Renal cortex interstitium (tissue), 11 donors: ENCODE measurements around the gene TCF3. TPM values are rescaled to one million over a fixed set of nuclear protein-coding genes. Genes with fewer than 3 reads are reported as not detected.
A peak's percentile ranks its signal among the peaks of the same experiment; 100 is the strongest.

Experiments used
- DNase-seq, 11 donors: peaks; one replicate each; pipeline ENCODE4 v3.0.0-alpha.2; 2013; ENCODE audit warnings: low read depth in 9 of 11, low spot score in 4 of 11; ENCODE audit errors: extremely low read depth in 1 of 11
- polyA plus RNA-seq, 3 donors: library from polyadenylated mRNA; unstranded; fragments of 120-200 nt; gene quantifications; one replicate each; pipeline ENCODE4 v1.2.1, GENCODE V29; 2013; ENCODE audit not compliant: insufficient read length in 3 of 3

TCF3 gene
- polyA plus RNA-seq, 3 donors, result 90.7 to 131 (median 105) TPM

DNA sequence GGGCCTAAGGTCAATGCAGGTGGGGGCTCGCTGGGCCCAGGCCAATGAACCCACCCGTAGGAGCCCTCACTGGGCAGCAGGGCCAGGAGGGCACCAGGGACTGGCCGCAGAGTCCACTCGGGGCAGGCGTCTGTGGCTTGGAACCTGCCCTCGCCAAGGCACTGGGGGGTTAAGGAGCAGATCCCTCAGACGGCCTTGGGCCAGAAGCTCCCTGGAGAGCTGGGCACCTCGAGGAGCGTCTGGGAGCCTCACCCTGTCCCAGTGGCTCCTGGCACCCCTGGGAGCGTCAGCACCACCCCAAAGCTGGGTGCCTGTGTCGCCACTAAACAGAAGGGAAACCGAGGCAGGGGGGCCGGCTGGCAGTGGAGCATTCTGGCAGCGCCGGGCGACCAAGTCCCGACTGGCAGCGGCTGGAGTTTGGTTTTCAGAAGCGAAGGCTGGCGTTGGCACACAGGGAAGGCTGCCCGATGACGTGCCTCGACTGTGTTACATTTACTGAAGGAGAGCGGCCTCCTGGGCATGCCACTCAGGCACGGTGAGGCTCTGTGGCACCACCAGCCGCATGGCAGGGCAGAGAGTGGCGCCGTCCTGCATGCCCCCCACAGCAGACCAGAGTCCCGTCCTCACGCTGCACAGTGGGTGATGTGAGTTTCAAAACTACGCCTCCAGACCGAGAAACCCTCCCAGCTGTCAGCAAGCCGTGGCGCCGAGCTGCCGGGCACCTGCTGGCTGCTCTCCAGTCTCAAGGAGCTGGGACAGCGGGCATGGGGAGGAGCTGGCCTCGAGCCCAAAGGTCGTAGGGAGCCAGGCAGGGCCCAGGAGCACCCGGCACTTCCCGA, 75.1 kb downstream of the TCF3 start:
- no peak for DNase-seq

DNA sequence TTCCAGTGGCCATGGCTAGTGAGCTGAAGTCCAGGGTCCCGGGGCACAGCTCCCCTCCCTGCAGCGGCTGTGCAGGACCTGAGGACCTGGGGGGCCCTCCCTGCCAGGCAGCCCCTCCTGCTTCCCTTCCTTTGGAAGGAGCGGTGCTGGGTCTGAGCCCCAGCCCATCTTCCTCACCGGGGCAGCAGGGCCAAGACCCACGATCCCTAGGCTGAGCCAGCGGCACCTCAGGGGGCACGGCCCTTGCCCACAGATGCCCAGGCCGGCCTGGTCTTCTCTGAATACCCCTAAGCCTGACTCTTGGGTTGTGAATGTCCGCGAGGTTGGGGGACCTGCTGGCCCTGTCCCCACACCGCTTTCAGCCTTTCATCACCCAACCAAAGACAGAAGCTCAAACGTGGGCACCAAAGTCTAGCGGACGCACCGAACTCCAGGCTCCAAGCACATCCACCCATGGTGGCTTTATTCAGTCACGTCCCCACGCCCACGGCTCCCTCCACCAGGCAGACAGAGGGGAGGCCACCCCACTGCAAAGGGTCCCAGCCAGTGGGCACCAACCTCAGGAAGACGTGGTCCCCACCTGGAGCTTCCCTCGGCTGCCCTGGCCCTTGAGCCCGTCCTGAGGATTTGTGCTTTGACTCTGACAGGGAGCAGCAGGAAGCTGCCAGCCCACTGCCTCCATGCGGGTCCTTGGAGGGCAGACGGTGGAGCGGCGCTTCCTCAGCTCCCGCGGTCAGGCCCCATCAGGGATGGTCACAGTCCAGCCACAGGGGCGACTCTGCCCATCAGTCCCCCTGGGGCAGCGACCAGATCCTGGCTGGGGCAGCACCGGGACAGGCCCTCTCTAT, 75.9 kb downstream of the TCF3 start:
- DNase-seq, result no peak

DNA sequence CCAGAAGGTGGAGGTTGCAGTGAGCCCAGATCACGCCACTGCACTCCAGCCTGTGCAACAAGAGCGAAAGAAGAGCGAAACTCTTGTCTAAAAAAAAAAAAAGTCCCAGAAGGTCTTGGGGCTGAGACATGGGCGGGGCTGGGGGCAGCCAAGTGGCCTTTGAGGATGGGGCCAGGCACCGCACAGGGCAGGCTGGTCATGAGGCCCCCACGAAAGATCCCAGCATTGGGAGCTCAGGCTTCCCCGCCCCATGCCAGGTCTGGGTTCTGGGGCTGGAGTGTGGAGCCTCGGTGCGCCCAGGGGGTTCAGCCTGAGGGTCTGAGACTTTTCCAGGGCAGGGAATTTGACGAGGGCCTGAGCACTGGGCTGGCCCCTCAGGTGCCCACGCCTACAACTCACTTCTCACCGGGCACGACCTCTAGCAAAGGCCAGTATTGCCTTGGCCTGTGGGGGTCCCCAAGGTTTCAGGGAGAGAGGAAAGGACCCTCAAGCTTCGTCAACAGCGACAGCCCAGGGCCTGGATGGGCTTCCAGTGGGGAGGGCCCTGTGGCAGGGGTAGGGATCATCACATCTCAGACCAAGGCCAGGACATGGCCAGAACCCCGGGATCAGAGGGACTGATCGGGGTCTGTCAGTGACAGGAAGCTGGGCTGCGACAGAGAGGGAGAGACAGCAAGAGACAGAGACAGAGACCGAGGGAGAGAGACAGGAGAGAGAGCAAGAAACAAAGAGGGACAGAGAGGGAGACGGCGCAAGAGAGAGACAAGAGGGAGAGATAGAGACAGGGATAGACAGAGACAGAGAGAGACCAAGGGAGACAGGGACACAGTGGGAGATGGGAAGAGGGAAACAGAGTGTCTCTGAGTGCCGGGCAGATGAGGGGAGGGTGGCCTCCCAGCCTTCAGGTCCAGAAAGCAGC, 76.8 kb downstream of the TCF3 start:
- no peak for DNase-seq

DNA sequence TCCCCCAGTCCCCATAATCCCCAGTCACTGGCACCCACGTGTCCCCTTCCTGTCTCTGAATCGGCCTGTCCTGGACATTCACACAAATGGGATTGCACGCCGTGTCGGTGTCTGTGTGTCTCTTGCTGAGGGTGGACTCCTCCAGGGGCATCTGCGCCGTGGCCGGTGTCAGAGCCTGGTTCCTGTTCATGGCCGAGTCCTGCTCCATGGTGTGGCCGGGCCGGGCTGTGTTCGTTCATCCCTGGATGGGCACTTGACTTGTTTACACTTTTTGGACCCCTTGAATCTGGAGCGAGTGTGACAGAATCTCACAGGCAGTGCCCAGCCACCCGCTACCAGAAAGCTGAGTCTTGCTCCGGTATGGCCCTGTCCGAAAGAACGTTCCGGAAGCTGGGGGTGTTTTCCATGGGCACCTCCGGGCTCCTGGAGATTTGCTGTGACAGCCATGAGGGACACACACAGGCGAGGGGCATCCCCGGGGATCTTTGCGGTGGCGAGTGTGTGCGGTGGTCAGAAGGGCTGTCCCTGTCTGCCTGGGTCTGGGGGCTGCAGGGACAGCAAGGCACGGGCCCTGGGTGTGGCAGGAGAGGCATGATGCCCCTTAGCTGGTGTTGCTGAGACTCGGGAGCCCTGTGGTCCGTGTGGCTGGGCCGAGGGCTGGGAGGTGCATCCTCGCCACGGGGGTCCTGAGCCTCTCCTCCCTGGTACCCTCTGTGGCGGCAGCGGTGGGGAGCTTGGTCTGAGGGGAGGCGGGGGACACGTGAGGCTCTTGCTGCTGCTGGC, 77.9 kb downstream of the TCF3 start:
- no peak for DNase-seq

DNA sequence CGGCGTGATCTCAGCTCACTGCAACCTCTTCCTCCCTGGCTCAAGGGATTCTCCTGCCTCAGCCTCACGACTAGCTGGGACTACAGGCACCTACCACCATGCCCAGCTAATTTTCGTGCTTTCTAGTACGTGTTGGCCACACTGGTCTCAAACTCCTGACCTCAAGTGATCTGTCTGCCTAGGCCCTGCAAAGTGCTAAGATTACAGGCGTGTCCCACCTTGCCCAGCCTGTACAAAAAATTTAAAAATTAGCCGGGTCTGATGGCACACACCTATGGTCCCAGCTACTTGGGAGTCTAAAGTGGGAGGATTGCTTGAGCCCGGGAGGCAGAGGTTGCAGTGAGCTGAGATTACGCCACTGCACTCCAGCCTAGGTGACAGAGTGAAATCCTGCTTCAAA, 79.6 kb downstream of the TCF3 start:
- no peak for DNase-seq

DNA sequence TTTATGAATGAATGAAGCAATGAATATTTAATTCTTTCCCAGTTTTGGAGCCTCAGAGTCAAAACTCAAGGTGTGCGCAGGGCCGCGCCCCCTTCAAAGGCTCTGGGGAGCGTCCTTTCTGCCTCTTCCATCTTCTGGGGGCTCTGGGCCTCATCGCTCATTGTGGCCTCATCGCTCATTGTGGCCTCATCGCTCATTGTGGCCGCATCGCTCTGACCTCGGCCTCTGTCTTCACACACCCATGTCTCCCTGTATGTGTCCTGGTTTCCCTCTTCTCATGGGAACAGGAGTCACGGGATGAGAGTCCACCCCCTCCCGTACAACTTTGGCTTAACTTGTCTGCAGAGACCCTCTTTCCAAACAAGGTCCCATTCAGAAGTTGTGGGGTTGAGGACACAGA, 81.1 kb downstream of the TCF3 start:
- no peak for DNase-seq

DNA sequence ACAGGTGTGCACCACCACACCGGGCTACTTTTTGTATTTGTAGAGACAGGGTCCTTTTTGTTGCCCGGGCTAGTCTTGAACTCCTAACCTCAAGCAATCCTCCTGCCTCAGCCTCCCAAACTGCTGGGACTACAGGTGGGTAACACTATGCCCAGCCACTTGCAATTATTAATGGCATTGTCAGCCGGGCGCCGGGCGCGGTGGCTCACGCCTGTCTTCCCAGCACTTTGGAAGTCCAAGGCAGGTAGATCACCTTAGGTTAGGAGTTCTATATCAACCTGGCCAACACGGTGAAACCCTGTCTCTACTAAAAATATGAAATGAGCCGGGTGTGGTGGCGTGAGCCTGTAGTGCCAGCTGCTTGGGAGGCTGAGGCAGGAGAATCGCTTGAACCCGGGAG, 81.6 kb downstream of the TCF3 start:
- DNase-seq, result no peak

DNA sequence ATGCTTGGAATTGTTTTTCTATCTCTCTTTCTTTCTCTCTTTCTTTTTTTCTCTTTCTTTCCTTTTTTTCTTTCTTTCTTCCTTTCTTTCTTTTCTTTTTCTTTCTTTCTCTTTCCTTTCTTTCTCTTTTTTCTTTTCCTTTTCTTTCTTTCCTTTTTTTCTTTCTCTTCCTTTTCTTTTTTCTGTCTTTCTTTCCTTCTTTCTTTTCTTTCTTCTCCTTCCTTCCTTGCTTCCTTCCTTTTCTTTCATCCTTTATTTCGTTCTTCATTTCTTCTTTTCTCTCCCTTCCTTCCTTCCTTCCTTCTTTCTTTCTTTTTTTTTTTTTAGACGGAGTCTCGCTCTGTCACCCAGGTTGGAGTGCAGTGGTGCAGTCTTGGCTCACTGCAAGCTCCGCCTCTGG, 82.4 kb downstream of the TCF3 start:
- no peak for DNase-seq

DNA sequence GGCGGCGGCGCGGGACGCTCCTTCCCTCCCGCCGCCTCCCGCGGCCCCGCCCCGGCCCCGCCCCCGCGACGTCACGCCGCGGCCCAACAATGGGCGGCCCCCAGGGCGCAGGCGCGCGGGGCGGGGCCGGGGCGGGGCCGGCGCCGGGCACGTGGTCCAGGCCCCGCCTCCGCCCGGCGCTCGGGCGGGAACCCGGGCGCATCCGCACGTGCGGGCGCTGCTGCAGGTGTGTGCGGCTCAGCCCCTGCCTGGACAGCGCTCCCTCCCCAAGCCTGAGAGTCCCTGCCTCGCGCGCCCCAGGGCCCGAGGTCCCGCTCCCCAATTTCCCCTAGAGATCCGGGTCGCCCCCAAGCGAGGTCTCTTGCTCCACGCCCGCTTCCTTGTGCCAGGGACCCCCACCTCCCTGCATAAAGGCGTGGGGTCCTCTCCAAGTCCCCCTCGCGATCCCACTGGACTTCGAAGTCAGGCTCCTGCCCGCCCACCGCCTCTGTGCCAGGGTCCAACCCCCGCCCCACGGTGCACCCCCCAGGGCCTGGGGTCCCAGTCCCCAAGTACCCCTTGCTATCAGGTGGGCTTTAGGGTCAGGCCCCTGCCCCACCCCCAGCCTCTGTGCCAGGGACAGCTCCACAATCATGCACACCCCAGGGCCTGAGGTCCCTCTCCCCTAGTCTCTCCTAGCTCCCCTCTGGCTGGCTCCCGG, 83.9 kb downstream of the TCF3 start, which contains the start of gene MEX3D:
MEX3D (minus strand) TSS at position 6 of the 700 bp plus-strand sequence. CDS start 267 bp downstream, outside the sequence.
- DNase-seq, result peak in 6 of 11 donors; percentile 63 to 80 (median 76)

DNA sequence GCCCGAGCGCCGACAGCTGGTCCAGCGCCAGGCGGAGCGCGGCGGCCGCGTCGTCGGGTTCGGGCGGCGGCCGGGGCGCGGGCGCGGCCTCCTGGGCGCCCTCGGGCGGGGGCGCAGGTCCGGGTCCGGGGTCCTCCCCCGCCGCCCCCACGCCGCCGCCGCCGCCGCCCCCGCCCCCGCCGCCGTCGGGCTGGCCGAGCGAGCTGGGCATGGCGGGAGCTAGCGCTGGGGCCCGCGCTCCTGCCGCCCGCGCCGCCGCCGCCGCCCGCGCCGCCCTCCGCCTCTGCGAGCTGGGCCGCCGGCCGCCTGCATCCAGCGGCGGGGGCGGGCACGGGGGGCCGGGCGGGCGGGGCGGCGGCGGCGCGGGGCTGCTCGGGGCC, 84.6 kb downstream of the TCF3 start:
- DNase-seq, result no peak

DNA sequence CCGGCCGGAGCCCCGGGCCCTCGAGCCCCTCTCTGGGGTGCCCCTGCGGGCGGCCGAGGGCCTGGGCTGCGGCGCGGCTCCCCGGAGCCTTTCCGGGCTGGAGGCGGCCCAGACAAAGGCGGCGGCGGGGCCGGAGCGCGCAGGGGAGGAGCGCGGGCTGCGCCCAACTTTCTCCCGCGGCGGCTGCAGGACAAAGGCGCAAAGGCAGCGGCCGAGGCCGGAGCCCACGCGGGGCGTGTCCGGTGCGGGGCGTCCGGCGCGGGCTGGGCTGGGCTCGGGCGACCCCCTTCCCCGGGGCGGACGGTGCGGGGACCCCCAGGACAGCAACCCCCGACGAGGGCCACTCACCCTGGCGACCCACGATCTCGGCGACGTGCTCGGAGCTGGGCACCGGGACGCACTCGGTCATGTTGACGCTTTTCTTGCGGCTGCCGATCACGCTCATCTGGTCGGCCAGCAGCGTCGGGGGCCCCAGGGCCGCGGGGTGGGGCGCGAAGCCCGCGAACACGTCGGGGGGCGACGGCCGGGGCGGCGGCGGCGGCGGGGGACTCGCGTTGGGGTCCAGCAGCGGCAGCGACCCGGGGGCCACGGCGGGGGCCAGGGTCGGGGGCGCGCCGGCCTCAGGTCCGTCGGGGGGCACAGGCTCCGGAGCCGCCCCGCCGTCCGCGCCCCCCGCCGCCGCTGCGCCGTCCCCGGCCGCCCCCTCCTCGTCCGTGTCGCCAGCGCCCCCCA, 85.1 kb downstream of the TCF3 start:
- DNase-seq, result no peak

DNA sequence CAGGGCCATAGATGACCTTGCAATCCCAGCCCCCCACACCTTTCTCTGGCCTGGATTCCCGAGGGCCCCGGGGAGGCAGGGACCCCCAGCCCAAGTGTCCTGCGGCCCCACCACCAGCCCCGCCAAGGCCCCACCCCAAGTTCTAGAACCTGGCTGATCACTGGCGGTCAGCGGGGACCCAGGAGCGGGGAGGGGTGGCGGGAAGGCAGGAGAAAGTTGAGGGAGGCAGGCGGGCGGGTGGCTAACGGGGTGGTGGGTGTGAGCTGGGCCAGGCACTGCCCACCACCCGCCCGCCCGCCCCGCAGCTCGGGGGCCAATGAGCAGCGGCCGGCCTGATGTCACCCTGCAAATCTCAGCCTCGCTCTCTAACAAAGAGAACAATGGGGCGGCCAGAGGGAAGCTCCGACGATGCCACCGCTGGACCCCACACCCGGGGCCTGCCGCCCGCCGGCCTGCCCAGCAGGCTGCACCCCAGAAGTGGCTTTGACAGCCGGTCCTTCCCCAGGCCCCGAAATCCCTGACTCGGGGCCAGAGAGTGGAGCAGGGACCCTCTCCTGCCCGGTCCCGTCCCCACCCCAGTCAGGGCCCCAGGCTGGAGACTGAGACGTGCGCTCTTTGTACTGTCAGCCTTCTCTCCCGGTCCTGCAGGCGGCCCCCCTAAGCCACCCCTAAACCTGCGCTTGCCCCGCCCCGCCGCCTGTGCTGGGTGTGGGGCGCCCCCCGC, 85.9 kb downstream of the TCF3 start:
- DNase-seq, result peak; percentile 60 to 86 (median 77)

DNA sequence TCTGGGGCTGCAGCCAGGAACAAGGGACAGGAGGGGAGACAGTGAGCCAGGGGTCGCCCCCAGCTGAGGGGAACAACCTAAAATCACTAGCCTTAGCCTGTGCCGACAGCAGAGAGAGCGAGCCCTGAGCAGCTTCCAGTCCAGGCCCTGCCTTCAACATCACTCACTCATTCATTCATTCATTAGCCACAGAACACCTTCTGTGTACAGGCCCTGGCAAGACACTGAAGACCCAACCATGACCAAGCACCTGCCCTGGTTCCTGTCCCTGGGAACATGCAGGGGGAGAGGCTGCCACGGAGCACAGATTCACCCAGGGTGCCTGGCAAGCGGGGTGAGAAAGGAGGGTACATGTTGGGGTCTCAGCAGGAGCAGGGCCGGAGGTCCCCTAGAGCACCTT, 89.2 kb downstream of the TCF3 start:
- DNase-seq, result no peak

DNA sequence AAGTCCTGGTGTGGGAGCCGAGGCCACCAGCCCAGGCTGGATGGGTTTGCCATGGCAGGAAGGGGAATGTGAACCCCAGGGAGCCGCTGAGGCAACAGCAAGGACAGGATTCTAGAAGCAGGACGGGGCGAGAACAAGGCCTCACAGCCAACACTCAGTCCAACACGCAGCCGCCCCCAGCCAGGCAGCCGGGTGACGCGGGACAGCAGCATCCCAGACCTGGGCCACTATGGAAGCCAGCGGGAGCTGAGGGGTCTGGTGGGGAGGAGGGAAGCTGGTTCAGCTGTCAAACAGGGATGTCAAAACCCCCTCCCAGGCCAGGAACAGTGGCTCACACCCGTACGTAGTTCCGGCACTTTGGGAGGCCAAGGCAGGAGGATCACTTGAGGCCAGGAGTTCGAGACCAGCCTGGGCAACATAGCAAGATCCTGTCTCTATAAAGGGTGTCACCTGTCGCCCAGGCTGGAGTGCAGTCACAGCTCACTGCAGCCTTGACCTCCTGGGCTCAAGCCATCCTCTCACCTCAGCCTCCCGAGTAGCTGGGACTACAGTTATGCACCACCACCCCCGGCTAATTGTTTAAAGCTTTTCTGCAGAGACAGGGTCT, 91.1 kb downstream of the TCF3 start:
- DNase-seq, result no peak

DNA sequence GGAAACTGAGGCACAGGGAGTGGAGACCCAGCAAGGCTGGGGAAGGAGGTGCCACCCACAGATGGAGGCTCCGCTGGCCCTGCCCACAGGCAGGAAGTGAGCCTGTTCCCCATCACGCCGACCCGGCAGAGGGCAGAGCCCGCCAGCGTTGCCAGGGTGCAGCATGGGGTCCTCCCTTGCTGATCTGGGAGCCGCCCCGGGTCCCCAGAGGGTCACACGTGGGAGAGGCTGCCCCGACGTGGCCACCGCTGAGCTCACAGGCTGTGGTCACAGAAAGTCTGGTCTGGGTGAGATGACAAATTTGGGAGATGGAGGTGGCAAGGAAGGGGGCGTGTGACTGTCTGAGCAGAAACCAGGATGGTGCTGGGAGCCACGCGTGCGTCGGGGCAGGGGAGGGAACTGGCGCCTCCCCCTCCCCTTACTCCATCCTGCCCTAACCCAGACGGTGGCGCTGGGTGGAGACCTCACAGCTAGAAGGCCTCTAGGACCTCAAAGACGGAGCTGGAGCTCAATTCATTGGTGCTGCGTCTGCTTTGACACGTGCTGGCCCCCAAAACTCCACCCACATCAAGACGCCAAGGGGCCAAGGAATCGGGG, 92.0 kb downstream of the TCF3 start:
- DNase-seq, result no peak
